Kidney epithelial cell (primary cell): ENCODE results near the gene FBRSL1. TPM values are rescaled to one million over a fixed set of nuclear protein-coding genes. Genes with fewer than 3 reads are reported as not detected.

Experiments
- DNase-seq: peaks from one replicate; pipeline ENCODE4 v3.0.0-alpha.2; 2010; ENCODE audit warnings: low read depth
- H3K27me3 ChIP-seq: 2 replicates; pipeline ENCODE4 v1.6.0; 2011; ENCODE audit warnings: low read length; ENCODE audit not compliant: control insufficient read depth, insufficient read depth
- H3K36me3 ChIP-seq: 2 replicates; pipeline ENCODE4 v1.5.1; 2011; ENCODE audit warnings: low read length; ENCODE audit not compliant: control insufficient read depth, insufficient read depth
- H3K4me3 ChIP-seq: 2 replicates; pipeline ENCODE4 v1.5.1; 2011; ENCODE audit warnings: low read depth, mild to moderate bottlenecking, control low read depth, low read length
- CTCF ChIP-seq: IDR thresholded peaks from 2 replicates; pipeline ENCODE4 v1.5.1; 2011; ENCODE audit warnings: mild to moderate bottlenecking, moderate library complexity, low read length, control low read depth, inconsistent platforms; ENCODE audit not compliant: insufficient read depth, poor library complexity, severe bottlenecking
- total RNA-seq: library from RNA; depleted of rRNA; stranded (reverse); fragments of >200 nt; gene quantifications from 2 replicates; pipeline ENCODE4 v1.2.3, GENCODE V29; 2015

The FBRSL1 gene
- total RNA-seq, 1 donor from 2014 or later: 22.9 TPM

DNA sequence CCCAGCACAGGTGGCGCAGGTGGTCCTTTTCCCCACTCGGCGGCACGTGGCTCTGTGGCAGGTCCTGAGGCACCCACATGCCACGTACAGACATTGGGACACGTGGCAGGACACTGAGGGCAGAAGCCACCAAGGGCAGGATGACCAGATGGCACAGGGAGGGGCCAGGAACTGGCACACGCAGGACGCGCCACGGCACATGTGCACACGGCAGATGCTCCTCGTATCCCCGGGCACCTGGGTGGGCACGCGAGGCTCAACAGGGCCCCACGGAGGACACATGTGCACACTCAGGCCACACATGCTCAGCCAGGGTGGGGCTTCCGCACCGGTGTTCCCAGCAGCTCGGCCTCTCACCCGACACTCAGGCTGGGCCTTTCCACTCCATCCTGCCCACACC, 52.0 kb downstream of the FBRSL1 start:
- Histone ChIP-seq H3K4me3 (no peak overlapping the region), H3K27me3 (peaks cover 24% of the 10 kb centered on the region), H3K36me3 (no peaks in the 10 kb centered on the region)
- no peak for DNase-seq
- TF ChIP-seq CTCF: no peak

- TF ChIP-seq CTCF: no peak
- H3K4me3 ChIP-seq: no peak overlapping the region
- no peak for DNase-seq
- no peaks in the 10 kb centered on the region for H3K36me3 ChIP-seq
- H3K27me3 ChIP-seq: peaks cover 30% of the 10 kb centered on the region
Measured at GRCh38 chr12:132542661-132543060, 52.7 kb downstream of the FBRSL1 start.

DNA sequence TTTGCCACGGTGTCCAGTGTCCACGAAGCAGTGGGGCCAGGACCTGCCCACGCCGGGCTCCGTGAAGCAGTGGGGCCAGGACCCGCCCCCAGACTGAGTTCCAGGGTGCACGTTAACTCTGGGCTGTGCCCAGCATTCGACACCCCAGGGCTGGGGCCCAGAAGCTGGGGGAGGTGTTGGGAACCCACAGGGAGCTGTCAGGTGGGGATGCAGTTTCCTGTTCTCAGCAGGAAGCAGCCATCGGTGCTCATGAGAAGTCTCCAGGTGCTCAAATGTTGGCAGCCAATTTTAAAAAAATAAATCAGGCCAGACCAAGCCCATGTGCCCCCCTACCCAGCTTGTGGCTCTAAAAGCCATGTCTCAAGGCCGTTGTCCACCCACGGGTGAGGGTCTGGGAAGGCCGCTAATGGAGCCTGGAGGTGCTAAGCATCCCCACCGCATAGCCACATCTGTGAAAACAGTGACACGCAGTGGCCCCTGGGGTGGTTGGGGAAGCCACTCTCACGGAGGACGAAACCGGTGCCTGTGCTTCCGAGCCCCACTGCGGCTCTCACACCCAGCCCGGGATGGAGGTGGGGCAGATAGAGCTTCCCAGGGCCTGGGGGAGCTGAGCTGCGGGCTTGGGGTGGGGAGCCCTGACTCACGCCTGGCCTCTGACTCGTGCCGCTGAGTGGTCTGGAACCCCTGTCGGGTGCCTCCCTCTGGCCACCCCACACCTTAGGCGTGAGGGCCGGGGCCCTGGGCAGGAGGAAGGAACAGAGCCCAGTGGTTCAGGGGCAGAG, 53.5 kb downstream of the FBRSL1 start:
- DNase-seq: no peak
- TF ChIP-seq CTCF: no peak
- Histone ChIP-seq H3K36me3 (no peaks in the 10 kb centered on the region), H3K27me3 (peaks cover 32% of the 10 kb centered on the region), H3K4me3 (no peak overlapping the region)

GRCh38 chr12:132544080-132544397, 54.1 kb downstream of the FBRSL1 start:
- no peak for DNase-seq
- Histone ChIP-seq H3K36me3 (no peaks in the 10 kb centered on the region), H3K27me3 (peaks cover 32% of the 10 kb centered on the region), H3K4me3 (no peak overlapping the region)
- TF ChIP-seq CTCF: no peak

GRCh38 chr12:132544498-132544897, 54.5 kb downstream of the FBRSL1 start:
- H3K4me3 ChIP-seq: no peak overlapping the region

More at GRCh38 chr12:132544498-132544897, 54.5 kb downstream of the FBRSL1 start:
- no peak for DNase-seq
- no peak for TF ChIP-seq CTCF
- H3K36me3 ChIP-seq: no peaks in the 10 kb centered on the region
- peaks cover 32% of the 10 kb centered on the region for H3K27me3 ChIP-seq
